Sciatic nerve (tissue), 2 donors: ENCODE data around the gene PAFAH1B2. TPM values are rescaled to one million over a fixed set of nuclear protein-coding genes. Genes with fewer than 3 reads are reported as not detected.
"Not testable (repeated sequence)": the region's sequence is repeated elsewhere in the genome, so short reads cannot be mapped to it uniquely, and the experiment has no call there.

Experiments used
- ATAC-seq: fragments of 200-7000 bp; cut with Tn5 transposase; one replicate; pipeline ENCODE4 v1.9.1; 2020; ENCODE audit warnings: mild to moderate bottlenecking, moderate library complexity
- DNase-seq: peaks from one replicate; pipeline ENCODE4 v3.0.0-alpha.2; 2020; ENCODE audit warnings: low spot score
- intact Hi-C: fragments of 100-400 bp; cut with DNase I; formaldehyde crosslinking; loops from one replicate; pipeline ENCODE4 v1.14.2; 2022
- total RNA-seq: library from RNA; stranded (reverse); fragmentation: NEBNext Ultra II Directional; extraction: Animal tissue kit (Norgen Biotek cat#: 25700); gene quantifications from one replicate; pipeline ENCODE4 v1.2.1, GENCODE V29; 2021
- donor health status: DM: no; HTN: no; CAD: no.
- donor health status: DM: no; HTN: no; CAD: no.

PAFAH1B2 gene
- total RNA-seq = 104 TPM

- intact Hi-C loops = no loop called here
- peak; percentile 99 for ATAC-seq
These were observed at the start of gene PAFAH1B2 for GRCh38 chr11:117143871-117144476. PAFAH1B2 (plus strand) TSS chr11:117144287; CDS start chr11:117152448, 8,161 bp downstream.

GRCh38 chr11:117094776-117095175, 49.3 kb upstream of the PAFAH1B2 start:
- intact Hi-C loops = no loop called here
- DNase-seq = no peak
- ATAC-seq = no peak

More at GRCh38 chr11:117143871-117144476, at the start of gene PAFAH1B2:
- DNase-seq = peak; percentile 98

GRCh38 chr11:117095284-117096161, 48.6 kb upstream of the PAFAH1B2 start:
- intact Hi-C loops = no loop called here
- ATAC-seq = no peak
- DNase-seq = no peak

GRCh38 chr11:117096201-117096991, 47.7 kb upstream of the PAFAH1B2 start:
- no peak for DNase-seq
- intact Hi-C loops = no loop called here
- no peak for ATAC-seq

GRCh38 chr11:117097014-117097388, 47.1 kb upstream of the PAFAH1B2 start:
- intact Hi-C loops = no loop called here
- no peak for DNase-seq
- no peak for ATAC-seq

- DNase-seq (peak; percentile 76), ATAC-seq (peak; percentile 21)
- intact Hi-C loops = no loop called here
These were observed 46.5 kb upstream of the PAFAH1B2 start for GRCh38 chr11:117097389-117098268.

GRCh38 chr11:117098269-117099232, 45.5 kb upstream of the PAFAH1B2 start, which contains the start of gene SIK3:
SIK3 (minus strand) TSS chr11:117098428; CDS start chr11:117098415, 13 bp downstream.
- ATAC-seq (peak; percentile 97), DNase-seq (peak; percentile 98)
- intact Hi-C loops = no loop called here

- no peak for ATAC-seq
- DNase-seq = no peak
- intact Hi-C loops = loop anchor here (5.0 to 10.0 kb wide), 2 partner anchors 222 to 315 kb away; partner anchors contain the start of gene ZPR1
These were observed 44.4 kb upstream of the PAFAH1B2 start for GRCh38 chr11:117099696-117100095.

GRCh38 chr11:117100556-117100955, 43.5 kb upstream of the PAFAH1B2 start:
- intact Hi-C loops = loop anchor here (5.0 to 10.0 kb wide), 2 partner anchors 223 to 316 kb away; partner anchors contain the start of gene ZPR1
- DNase-seq (no peak), ATAC-seq (no peak)

- ATAC-seq = no peak
- intact Hi-C loops = loop anchor here (10.0 kb wide), 1 partner anchor 323 kb away; the partner anchor contains the start of gene ZPR1
- no peak for DNase-seq
These were observed 36.1 kb upstream of the PAFAH1B2 start for GRCh38 chr11:117107701-117108590.

- intact Hi-C loops = no loop called here
- DNase-seq = no peak
- ATAC-seq = no peak
These were observed 33.7 kb upstream of the PAFAH1B2 start for GRCh38 chr11:117110294-117110950.

GRCh38 chr11:117112497-117112896, 31.6 kb upstream of the PAFAH1B2 start:
- ATAC-seq, intact Hi-C loops, DNase-seq: not testable (repeated sequence)

GRCh38 chr11:117112939-117113338, 31.1 kb upstream of the PAFAH1B2 start:
- DNase-seq, intact Hi-C loops, ATAC-seq: not testable (repeated sequence)

GRCh38 chr11:117117681-117118080, 26.4 kb upstream of the PAFAH1B2 start:
- ATAC-seq (no peak), DNase-seq (no peak)
- intact Hi-C loops = no loop called here

- no peak for ATAC-seq
- no peak for DNase-seq
- intact Hi-C loops = no loop called here
These were observed 22.9 kb upstream of the PAFAH1B2 start for GRCh38 chr11:117121176-117121575.

- DNase-seq (no peak), ATAC-seq (no peak)
- intact Hi-C loops = no loop called here
These were observed 21.5 kb upstream of the PAFAH1B2 start for GRCh38 chr11:117122556-117122955.
